GM12872 (cell line): ENCODE data around the gene ATG12.

ENCODE experiments used
- CTCF ChIP-seq: IDR thresholded peaks from 3 replicates; pipeline ENCODE4 v1.5.1; 2011; ENCODE audit warnings: low read depth, mild to moderate bottlenecking, low read length, moderate library complexity; ENCODE audit not compliant: insufficient read depth

Gene ATG12

GRCh38 chr5:115849258-115849798 is 8.0 kb upstream of the ATG12 start:
- no peak for TF ChIP-seq CTCF

GRCh38 chr5:115847290-115847689 is 5.9 kb upstream of the ATG12 start:
- TF ChIP-seq CTCF = no peak

GRCh38 chr5:115844321-115844817 is 3.0 kb upstream of the ATG12 start:
- TF ChIP-seq CTCF = no peak

- no peak for TF ChIP-seq CTCF
These were observed 2.2 kb upstream of the ATG12 start for GRCh38 chr5:115843444-115844130.

GRCh38 chr5:115842952-115843351 is 1.6 kb upstream of the ATG12 start:
- TF ChIP-seq CTCF = no peak

- no peak; the same call in 2 of the 3 replicates for TF ChIP-seq CTCF
These were observed 947 bp upstream of the ATG12 start for GRCh38 chr5:115842089-115842935.

GRCh38 chr5:115840873-115841272 is 492 bp downstream of the ATG12 start:
- no peak for TF ChIP-seq CTCF
